ENCODE results near the gene KRT35. TPM values are rescaled to one million over a fixed set of nuclear protein-coding genes. Genes with fewer than 3 reads are reported as not detected.

The KRT35 gene
- total and polyA plus RNA-seq, 10 of the 15 experiments (the other 5 are each of a cell fraction or from before 2014, with no cell fraction given) = not detected

DNA sequence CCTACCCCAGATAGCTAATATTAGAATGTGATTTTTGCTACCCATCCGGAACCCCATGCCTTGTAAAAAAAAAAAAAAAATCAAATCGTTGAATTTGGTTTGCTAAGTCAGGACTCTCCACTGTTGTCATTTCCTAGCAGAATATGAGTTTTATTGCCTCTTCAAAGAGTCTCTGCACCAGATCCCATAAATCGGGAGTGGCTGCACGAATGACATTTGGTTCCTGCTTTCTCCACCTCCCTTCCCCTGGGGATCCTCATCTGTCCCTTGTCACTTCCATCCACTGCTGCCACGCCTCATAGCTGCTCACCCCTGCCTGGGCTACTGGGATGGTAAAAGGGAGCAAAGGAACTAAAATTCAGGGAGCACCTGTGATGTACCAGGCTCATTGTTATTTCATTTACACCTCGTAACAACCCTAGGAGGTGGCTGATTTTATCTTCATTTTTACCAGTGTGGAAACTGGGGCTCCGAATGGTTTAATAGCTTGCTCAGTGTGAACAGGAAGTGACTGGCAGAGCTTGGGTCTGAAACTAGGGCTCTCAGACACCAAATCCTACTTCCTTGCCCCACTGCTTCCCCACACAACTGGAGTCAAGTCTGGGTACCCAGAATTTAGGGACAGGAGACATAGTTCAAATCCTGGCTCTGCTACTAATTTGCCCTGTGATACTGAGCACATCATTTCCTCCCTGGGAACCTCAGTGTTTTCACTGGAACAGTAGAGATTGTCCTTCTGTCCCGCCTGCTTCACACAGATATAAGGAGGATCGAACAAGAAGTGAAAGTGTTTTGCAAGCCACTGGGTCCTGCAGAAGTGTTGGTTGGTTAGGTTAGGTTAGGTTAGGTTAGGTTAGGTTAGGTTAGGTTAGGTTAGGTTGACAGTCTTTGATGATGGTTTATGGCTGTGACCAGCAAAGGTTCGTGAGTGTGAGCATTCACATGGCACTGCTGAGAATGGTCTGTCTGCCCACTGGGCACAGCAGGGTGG is 9.3 kb upstream of the KRT35 start (continued):
- TF ChIP-seq, protein P1, sequence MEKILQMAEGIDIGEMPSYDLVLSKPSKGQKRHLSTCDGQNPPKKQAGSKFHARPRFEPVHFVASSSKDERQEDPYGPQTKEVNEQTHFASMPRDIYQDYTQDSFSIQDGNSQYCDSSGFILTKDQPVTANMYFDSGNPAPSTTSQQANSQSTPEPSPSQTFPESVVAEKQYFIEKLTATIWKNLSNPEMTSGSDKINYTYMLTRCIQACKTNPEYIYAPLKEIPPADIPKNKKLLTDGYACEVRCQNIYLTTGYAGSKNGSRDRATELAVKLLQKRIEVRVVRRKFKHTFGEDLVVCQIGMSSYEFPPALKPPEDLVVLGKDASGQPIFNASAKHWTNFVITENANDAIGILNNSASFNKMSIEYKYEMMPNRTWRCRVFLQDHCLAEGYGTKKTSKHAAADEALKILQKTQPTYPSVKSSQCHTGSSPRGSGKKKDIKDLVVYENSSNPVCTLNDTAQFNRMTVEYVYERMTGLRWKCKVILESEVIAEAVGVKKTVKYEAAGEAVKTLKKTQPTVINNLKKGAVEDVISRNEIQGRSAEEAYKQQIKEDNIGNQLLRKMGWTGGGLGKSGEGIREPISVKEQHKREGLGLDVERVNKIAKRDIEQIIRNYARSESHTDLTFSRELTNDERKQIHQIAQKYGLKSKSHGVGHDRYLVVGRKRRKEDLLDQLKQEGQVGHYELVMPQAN (conservative IDR thresholded peaks at IDR 0.05) = no peak
- TF ChIP-seq NR2F1 (conservative IDR thresholded peaks at IDR 0.05) (no peak), IRF4 (IDR thresholded peaks at IDR 0.05; ENCODE audit: low read depth, low read length) (no peak), BCL11A (IDR thresholded peaks at IDR 0.05; ENCODE audit: low read depth, low read length) (no peak), EGR1 (IDR thresholded peaks at IDR 0.05; ENCODE audit: borderline replicate concordance in 1 of 2, low read depth in 2 of 2, low read length in 2 of 2) (no peak), NFXL1 (IDR thresholded peaks at IDR 0.05; ENCODE audit: borderline replicate concordance) (no peak)
- TF ChIP-seq, protein P2, sequence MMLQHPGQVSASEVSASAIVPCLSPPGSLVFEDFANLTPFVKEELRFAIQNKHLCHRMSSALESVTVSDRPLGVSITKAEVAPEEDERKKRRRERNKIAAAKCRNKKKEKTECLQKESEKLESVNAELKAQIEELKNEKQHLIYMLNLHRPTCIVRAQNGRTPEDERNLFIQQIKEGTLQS (IDR thresholded peaks at IDR 0.05; ENCODE audit: borderline replicate concordance, extremely low read depth, low read depth, low read length) = no peak
- TF ChIP-seq, protein P3, sequence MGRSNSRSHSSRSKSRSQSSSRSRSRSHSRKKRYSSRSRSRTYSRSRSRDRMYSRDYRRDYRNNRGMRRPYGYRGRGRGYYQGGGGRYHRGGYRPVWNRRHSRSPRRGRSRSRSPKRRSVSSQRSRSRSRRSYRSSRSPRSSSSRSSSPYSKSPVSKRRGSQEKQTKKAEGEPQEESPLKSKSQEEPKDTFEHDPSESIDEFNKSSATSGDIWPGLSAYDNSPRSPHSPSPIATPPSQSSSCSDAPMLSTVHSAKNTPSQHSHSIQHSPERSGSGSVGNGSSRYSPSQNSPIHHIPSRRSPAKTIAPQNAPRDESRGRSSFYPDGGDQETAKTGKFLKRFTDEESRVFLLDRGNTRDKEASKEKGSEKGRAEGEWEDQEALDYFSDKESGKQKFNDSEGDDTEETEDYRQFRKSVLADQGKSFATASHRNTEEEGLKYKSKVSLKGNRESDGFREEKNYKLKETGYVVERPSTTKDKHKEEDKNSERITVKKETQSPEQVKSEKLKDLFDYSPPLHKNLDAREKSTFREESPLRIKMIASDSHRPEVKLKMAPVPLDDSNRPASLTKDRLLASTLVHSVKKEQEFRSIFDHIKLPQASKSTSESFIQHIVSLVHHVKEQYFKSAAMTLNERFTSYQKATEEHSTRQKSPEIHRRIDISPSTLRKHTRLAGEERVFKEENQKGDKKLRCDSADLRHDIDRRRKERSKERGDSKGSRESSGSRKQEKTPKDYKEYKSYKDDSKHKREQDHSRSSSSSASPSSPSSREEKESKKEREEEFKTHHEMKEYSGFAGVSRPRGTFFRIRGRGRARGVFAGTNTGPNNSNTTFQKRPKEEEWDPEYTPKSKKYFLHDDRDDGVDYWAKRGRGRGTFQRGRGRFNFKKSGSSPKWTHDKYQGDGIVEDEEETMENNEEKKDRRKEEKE (IDR thresholded peaks at IDR 0.05) = no peak

Data from GM12878 (cell line).